ENCODE results near the gene LPP. TPM values are rescaled to one million over a fixed set of nuclear protein-coding genes. Genes with fewer than 3 reads are reported as not detected.

LPP gene
- total RNA-seq, 1 donor from 2014 or later = 210 TPM

DNA sequence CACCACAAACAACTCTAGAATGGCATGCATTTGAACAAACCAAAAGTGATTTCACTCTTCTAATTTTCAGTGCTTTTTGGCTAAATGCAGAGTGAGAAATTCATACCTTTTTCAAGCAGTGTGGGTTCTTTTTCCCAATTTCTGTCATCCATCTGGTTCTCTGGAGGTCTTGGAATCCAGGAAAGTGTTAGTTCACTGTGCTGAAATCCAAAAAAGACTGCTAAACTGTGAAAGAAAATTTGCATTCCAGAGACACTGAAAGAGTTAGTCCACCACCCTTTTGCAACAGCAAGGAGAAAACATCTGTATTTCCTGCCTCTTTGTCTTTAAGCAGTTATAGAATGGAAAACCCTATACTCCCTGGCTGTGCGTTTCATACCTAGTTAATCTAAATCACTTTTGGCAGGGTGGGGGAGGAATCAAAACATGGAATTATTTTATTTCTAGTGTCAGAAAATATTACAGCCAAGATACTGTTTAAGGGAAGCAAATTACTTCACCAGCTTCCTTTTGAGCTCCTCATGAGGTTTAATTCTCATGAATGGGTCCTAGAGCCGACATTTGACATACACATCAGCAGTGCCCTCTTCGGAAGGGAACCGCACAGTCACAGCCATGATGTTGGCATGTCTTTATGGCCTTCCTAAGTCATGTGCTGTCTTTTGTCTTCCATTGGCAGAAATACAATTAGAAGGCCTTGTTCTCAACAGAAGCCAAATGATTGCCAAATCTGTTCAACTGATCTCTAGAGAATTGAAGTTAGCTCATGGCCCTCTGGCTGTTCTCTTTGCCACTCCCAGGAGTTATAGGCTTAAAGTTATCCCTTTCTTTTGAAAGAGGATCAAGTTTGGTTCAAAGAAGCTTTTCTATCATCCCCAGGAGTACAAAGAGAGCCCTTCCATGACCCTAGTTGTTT lies 700.2 kb downstream of the LPP start:
- DNase-seq (ENCODE audit: low spot score) = no peak

DNA sequence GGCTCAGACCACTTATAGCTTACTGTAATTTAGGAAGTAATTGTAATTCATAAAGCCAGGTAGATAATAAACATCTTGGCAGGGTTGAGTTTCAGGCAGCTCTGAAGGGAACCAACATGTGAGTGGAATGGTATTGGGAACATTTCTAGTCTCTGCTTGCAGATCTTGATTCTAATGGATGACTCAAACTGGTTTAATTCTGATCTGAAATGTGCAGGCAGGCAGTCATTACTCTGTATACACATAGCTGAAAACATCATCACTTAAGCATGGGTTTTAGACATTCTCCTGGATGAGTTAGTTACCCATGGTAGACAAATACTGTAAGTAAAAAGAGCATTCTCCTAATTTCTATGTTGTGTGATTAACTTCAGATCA lies 700.8 kb downstream of the LPP start:
- no peak for DNase-seq (ENCODE audit: low spot score)

- DNase-seq (ENCODE audit: low spot score) = no peak
Measured at GRCh38 chr3:188855675-188856074, 701.7 kb downstream of the LPP start.

DNA sequence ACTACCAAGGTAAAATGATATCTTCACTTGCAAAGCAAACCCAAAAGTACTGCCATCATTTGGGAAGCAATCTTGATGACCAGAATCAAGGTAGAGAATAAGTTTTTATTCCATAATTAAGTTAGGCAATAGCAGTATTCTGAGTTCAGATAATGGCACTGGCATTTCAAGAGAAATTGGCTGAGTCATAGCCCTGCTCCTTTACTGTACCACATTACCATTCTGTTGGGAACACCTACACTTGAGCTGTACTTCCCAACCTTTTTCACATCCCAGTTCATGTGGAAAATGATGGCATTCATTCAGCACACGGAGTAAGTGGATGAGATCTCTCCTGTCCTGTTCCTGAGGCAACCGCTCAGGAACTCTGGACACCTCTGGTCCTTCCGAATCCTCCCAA lies 706.2 kb downstream of the LPP start:
- DNase-seq (ENCODE audit: low spot score) = no peak

GRCh38 chr3:188861842-188862744 lies 708.1 kb downstream of the LPP start:
- no peak for DNase-seq (ENCODE audit: low spot score)

GRCh38 chr3:188863999-188864406 lies 710.0 kb downstream of the LPP start:
- DNase-seq (ENCODE audit: low spot score) = no peak

- no peak for DNase-seq (ENCODE audit: low spot score)
Measured at GRCh38 chr3:188867691-188868265, 713.8 kb downstream of the LPP start.

DNA sequence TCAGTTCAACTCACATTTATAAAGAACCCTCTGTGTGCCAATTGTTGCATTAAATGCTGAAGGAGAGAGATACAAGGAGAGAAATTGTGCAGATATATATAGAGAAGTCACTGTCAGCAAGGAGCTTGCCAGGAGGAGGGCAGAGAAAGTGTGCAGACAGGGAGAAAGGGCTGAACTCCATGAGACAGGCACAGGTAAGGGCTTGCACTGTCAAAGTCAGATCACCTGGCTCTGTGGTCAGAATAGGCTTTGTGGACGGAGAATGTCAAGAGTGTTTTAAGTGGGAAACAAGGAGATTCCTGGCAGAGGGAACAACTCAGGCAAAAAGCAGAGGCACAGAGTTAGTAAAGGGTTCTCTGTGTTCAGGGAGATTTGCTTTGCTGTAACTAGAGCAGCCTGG lies 714.8 kb downstream of the LPP start:
- DNase-seq (ENCODE audit: low spot score) = no peak

GRCh38 chr3:188869628-188870027 lies 715.7 kb downstream of the LPP start:
- DNase-seq (ENCODE audit: low spot score) = no peak

DNA sequence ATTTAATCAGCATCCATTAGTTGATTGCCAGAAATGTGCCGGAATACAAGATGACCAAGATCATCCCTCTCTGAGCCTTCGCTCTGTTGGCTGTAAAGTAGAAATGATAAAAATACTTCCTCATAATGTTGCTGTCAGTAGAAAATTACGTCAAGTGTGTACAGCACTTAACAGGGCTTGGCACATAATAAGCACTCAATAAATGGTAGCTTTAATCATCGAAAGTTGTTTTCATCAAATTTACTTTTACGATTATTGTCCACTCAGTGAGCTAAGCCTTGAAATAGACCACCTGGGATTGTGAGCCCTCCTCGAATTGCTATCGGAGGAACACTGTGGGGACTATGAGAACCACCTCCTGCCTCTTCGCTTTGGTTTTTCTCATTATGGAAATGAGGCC lies 716.5 kb downstream of the LPP start:
- no peak for DNase-seq (ENCODE audit: low spot score)

- no peak for DNase-seq (ENCODE audit: low spot score)
Measured at GRCh38 chr3:188874576-188874975, 720.6 kb downstream of the LPP start.

GRCh38 chr3:188875413-188875812 lies 721.5 kb downstream of the LPP start:
- no peak for DNase-seq (ENCODE audit: low spot score)

- no peak for DNase-seq (ENCODE audit: low spot score)
Measured at GRCh38 chr3:188876370-188876769, 722.4 kb downstream of the LPP start.

- no peak for DNase-seq (ENCODE audit: low spot score)
Measured at GRCh38 chr3:188877381-188877780, 723.4 kb downstream of the LPP start.

GRCh38 chr3:188878076-188878475 lies 724.1 kb downstream of the LPP start:
- DNase-seq (ENCODE audit: low spot score) = no peak

DNA sequence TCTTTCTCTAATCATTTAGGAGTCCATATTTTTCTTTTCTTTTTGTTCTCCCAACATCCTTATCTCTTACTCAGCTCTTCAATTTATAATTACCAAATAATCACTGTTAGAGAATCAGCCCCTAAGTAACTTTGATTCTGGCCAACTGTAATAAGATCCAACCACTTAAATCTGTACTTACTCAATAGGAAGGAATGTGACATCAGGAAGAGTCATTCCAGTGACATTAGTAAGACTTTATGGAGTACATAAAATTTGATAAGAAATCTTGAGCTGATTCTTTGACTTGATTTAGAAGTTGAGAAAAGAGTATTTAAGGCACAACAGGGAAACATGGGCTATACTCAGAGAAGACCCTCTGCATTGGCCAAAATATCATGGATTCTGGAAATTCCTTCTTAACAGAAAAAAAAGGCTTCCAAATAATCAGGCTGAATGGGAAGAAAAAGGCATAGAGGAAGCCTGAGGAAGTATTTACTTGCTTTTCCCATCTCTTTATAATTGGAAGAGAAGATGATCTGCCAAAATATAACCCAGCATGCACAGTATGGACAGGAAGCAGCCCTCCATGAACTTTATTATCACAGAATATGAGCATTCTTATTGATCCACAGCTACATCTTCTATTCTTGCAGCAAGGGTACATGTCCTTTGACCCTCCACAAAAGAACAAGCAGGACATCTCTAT lies 728.1 kb downstream of the LPP start:
- DNase-seq (ENCODE audit: low spot score) = no peak

- DNase-seq (ENCODE audit: low spot score) = no peak
Measured at GRCh38 chr3:188884299-188885043, 730.5 kb downstream of the LPP start.

- DNase-seq (ENCODE audit: low spot score) = no peak
Measured at GRCh38 chr3:188888321-188889053, 734.5 kb downstream of the LPP start.

DNA sequence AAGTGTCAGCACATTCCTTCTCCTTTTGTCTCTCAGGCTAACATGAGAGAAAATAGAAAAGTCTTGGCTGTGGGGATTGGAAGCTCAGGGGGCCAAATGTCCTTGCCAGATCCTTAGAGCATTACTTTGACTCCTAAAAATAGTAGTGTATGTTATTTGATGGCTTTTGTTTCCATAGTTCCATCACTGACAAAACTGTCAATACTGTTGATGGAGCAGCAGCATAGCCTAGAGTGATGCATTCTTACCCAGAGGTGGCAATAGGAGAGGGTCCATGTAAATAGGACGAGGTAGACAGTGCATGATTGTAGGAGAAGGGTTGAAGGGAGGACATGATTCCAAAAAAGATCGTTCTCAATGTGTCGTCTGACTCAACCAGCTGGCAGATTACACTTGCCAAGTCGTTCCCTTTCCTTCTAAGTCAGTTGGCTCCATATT lies 735.1 kb downstream of the LPP start:
- DNase-seq (ENCODE audit: low spot score) = no peak
